Activated CD8-positive, alpha-beta memory T cell treated with anti-CD3 and anti-CD28 coated beads, Interleukin-2, amount 50 U/mL, for 1 hour (primary cell): ENCODE results near the gene CGB2.
"Not testable (repeated sequence)": the region's sequence is repeated elsewhere in the genome, so short reads cannot be mapped to it uniquely, and the experiment has no call there.

Experiments
- DNase-seq: peaks from one replicate; pipeline ENCODE4 v3.0.0-alpha.2; 2020; ENCODE audit errors: extremely low read depth

The CGB2 gene

DNA sequence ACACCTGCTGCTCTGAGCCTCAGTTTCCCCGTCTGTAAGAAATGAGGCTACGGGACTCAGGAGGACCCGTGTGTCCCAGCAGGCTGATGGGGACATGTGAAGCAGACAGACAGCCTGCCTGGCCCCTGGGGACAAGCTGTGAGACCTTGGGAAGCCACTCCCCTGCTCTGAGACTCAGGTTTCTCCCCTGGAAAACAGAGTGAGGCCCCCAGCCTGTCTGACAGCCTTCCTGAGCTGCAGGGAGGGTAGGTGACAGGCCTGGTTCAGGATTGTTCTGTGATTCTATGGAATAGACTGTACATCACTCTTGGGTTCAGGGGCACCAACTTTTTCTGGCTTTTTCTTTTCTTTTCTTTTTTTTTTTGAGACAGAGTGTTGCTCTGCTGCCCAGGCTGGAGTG lies 35.9 kb downstream of the CGB2 start:
- DNase-seq, result no peak

- no peak for DNase-seq
These were observed 37.3 kb downstream of the CGB2 start for GRCh38 chr19:49069026-49069425.

DNA sequence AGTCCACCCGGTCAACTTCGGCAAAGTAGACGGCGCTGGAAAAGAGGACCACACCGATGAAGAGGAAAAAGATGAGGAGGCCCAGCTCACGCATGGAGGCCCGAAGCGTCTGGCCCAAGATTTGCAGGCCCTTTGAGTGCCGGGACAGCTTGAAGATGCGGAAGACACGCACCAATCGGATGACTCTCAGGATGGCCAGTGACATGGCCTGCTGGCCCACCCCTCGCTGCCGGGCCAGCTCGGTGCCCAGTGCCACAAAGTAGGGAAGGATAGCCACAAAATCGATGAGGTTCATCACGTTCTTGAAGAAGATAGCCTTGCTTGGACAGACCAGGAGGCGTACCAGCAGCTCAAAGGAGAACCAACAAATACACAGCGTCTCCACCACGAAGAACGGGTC lies 38.7 kb downstream of the CGB2 start:
- DNase-seq, result no peak

GRCh38 chr19:49071860-49072547 lies 40.3 kb downstream of the CGB2 start:
- DNase-seq, result no peak

DNA sequence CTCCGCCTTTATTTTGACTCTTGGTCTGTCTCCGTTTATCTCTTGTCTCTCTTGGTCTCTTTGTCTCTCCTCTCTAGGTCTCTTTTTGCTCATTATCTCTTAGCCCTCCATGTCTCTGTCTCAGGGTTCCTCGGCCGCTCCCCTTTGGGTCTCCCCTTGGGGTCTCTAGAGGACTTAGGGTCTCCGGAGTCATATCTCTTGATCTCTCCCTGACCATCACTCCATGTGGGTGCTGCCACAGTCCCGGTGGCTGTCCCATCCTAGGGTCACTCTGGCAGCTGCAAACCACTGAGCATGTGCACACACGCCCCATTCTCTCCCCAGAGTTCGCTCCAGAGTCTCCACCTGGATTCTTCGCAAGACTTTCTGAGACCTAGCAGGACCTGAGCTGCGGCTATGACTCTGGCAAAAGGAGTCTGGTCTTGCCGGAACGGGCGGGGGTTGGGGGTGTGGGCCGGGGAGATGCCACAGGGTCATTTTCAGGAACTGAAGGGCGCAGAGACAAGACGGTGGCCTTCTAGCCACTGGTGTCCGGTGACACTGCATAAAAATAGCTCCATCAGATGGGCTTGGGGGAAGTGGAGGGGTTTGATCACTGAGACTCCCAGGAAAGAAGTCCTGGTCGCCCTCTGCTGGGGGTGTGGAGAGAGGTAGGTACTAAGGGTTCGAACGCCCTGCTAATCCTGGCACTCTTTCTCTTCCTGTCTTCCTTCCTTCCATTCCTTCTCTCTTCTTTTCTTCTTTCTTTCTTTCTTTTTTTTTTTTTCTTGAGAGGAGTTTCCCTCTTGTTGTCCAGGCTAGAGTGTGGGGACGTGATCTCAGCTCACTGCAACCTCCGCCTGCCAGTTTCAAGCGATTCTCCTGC lies 42.1 kb downstream of the CGB2 start:
- no peak for DNase-seq

- not testable (repeated sequence) for DNase-seq
These were observed 43.2 kb downstream of the CGB2 start for GRCh38 chr19:49074869-49075268.

GRCh38 chr19:49080392-49080791 lies 48.7 kb downstream of the CGB2 start:
- DNase-seq, result no peak

DNA sequence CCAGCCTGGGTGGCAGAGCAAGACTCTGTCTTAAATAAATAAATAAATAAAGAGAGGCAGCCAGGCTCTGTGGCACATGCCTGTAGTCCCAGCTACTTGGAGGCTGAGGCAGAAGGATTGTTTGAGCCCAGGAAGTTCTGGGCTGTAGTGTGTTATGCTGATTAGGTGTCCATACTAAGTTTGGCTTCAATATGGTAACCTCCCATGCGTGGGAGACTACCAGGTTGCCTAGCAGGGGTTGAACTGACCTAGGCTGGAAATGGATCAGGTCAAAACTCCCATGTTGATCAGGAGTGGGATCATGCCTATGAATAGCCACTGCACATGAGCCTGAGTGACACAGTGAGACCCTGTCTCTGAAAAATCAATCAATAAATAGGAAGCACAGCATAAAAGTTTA lies 49.6 kb downstream of the CGB2 start:
- no peak for DNase-seq
